Neural progenitor cell (in vitro differentiated cells): ENCODE measurements around the gene C19orf25.

Experiments used
- EZH2 ChIP-seq: fragments of 200-600 bp; sonication (generic); IDR thresholded peaks from 2 replicates; pipeline ENCODE4 v1.6.1; 2017; ENCODE audit warnings: antibody characterized with exemption, mild to moderate bottlenecking, moderate library complexity
- TF ChIP-seq, protein P1 (sequence below): fragments of 200-600 bp; sonication (generic); IDR thresholded peaks from 2 replicates; pipeline ENCODE4 v1.5.1; 2017; ENCODE audit warnings: antibody characterized with exemption, mild to moderate bottlenecking

DNA sequence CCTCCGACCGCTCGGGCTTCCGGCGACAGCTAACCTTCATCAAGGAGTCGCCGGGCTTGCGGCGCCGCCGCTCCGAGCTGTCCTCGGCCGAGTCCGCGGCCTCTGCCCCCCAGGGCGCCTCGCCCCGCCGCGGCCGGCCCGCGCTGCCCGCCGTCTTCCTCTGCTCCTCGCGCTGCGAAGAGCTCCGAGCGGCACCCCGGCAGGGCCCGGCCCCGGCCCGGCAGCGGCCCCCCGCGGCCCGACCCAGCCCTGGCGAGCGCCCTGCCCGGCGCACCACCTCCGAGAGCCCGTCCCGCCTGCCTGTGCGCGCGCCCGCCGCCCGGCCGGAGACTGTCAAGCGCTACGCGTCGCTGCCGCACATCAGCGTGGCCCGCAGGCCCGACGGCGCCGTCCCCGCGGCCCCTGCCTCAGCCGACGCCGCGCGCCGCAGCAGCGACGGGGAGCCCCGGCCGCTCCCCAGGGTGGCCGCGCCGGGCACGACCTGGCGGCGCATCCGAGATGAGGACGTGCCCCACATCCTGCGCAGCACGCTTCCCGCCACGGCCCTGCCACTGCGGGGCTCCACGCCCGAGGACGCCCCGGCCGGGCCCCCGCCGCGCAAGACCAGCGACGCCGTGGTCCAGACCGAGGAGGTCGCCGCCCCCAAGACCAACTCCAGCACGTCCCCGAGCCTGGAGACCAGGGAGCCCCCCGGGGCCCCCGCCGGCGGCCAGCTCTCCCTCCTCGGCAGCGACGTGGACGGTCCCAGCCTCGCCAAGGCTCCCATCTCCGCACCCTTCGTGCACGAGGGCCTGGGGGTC lies 9.6 kb downstream of the C19orf25 start:
- TF ChIP-seq, protein P1, sequence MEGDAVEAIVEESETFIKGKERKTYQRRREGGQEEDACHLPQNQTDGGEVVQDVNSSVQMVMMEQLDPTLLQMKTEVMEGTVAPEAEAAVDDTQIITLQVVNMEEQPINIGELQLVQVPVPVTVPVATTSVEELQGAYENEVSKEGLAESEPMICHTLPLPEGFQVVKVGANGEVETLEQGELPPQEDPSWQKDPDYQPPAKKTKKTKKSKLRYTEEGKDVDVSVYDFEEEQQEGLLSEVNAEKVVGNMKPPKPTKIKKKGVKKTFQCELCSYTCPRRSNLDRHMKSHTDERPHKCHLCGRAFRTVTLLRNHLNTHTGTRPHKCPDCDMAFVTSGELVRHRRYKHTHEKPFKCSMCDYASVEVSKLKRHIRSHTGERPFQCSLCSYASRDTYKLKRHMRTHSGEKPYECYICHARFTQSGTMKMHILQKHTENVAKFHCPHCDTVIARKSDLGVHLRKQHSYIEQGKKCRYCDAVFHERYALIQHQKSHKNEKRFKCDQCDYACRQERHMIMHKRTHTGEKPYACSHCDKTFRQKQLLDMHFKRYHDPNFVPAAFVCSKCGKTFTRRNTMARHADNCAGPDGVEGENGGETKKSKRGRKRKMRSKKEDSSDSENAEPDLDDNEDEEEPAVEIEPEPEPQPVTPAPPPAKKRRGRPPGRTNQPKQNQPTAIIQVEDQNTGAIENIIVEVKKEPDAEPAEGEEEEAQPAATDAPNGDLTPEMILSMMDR, result no peak
- no peak for TF ChIP-seq EZH2
